Glomerular visceral epithelial cell (primary cell): ENCODE results near the gene SOCS3.
"Not testable (repeated sequence)": the region's sequence is repeated elsewhere in the genome, so short reads cannot be mapped to it uniquely, and the experiment has no call there.

Experiments used
- DNase-seq: peaks from one replicate; pipeline ENCODE4 v3.0.0-alpha.2; 2016; ENCODE audit errors: extremely low spot score

Gene SOCS3

GRCh38 chr17:78329263-78330059, 30.4 kb downstream of the SOCS3 start:
- DNase-seq: peak; percentile 92

GRCh38 chr17:78327880-78328279, 32.0 kb downstream of the SOCS3 start:
- no peak for DNase-seq

GRCh38 chr17:78325076-78325687, 34.7 kb downstream of the SOCS3 start:
- DNase-seq: no peak

GRCh38 chr17:78324391-78325075, 35.3 kb downstream of the SOCS3 start:
- DNase-seq: peak; percentile 45

- DNase-seq: no peak
Measured at GRCh38 chr17:78323826-78324390, 36.0 kb downstream of the SOCS3 start.

- DNase-seq: no peak
Measured at GRCh38 chr17:78322858-78323455, 36.9 kb downstream of the SOCS3 start.

- DNase-seq: no peak
Measured at GRCh38 chr17:78322327-78322857, 37.5 kb downstream of the SOCS3 start.

- DNase-seq: no peak
Measured at GRCh38 chr17:78318843-78319242, 41.0 kb downstream of the SOCS3 start.

- no peak for DNase-seq
Measured at GRCh38 chr17:78318407-78318806, 41.5 kb downstream of the SOCS3 start.

GRCh38 chr17:78317794-78318400, 42.0 kb downstream of the SOCS3 start:
- no peak for DNase-seq

GRCh38 chr17:78316867-78317789, 42.7 kb downstream of the SOCS3 start:
- peak; percentile 83 for DNase-seq

GRCh38 chr17:78316115-78316866, 43.6 kb downstream of the SOCS3 start:
- DNase-seq: no peak

- peak; percentile 94 for DNase-seq
Measured at GRCh38 chr17:78315355-78316114, 44.3 kb downstream of the SOCS3 start.

- no peak for DNase-seq
Measured at GRCh38 chr17:78314683-78315354, 45.1 kb downstream of the SOCS3 start.

- peak; percentile 91 for DNase-seq
Measured at GRCh38 chr17:78313735-78314648, 45.9 kb downstream of the SOCS3 start.

GRCh38 chr17:78309659-78310255, 50.1 kb downstream of the SOCS3 start:
- not testable (repeated sequence) for DNase-seq
